Medulla oblongata (tissue), 1 donor: ENCODE data around the gene ADAM17.
"Not testable (repeated sequence)": the region's sequence is repeated elsewhere in the genome, so short reads cannot be mapped to it uniquely, and the experiment has no call there.

Experiments used
- DNase-seq: peaks from one replicate; pipeline ENCODE4 v3.0.0-alpha.2; 2015; ENCODE audit errors: extremely low spot score

Gene ADAM17

GRCh38 chr2:9555297-9556120 is at the start of gene ADAM17:
Gene ADAM17 (minus strand): TSS chr2:9555830. CDS start chr2:9555605, 225 bp downstream.
- peak; percentile 95 for DNase-seq

- no peak for DNase-seq
Measured at GRCh38 chr2:9602412-9602811, 46.8 kb upstream of the ADAM17 start.

- no peak for DNase-seq
Measured at GRCh38 chr2:9601397-9601796, 45.8 kb upstream of the ADAM17 start.

- no peak for DNase-seq
Measured at GRCh38 chr2:9599430-9599829, 43.8 kb upstream of the ADAM17 start.

GRCh38 chr2:9596621-9597311 is 41.1 kb upstream of the ADAM17 start:
- DNase-seq = no peak

GRCh38 chr2:9595746-9596145 is 40.1 kb upstream of the ADAM17 start:
- no peak for DNase-seq

- not testable (repeated sequence) for DNase-seq
Measured at GRCh38 chr2:9595256-9595655, 39.6 kb upstream of the ADAM17 start.

GRCh38 chr2:9594366-9595054 is 38.9 kb upstream of the ADAM17 start:
- no peak for DNase-seq

- DNase-seq = no peak
Measured at GRCh38 chr2:9593925-9594324, 38.3 kb upstream of the ADAM17 start.

- DNase-seq = no peak
Measured at GRCh38 chr2:9592699-9593098, 37.1 kb upstream of the ADAM17 start.

- no peak for DNase-seq
Measured at GRCh38 chr2:9590641-9591040, 35.0 kb upstream of the ADAM17 start.

GRCh38 chr2:9586465-9586864 is 30.8 kb upstream of the ADAM17 start:
- no peak for DNase-seq

GRCh38 chr2:9585486-9585885 is 29.9 kb upstream of the ADAM17 start:
- no peak for DNase-seq

- DNase-seq = not testable (repeated sequence)
Measured at GRCh38 chr2:9584902-9585301, 29.3 kb upstream of the ADAM17 start.

- no peak for DNase-seq
Measured at GRCh38 chr2:9582624-9583023, 27.0 kb upstream of the ADAM17 start.

- no peak for DNase-seq
Measured at GRCh38 chr2:9578467-9579235, 23.0 kb upstream of the ADAM17 start.

- no peak for DNase-seq
Measured at GRCh38 chr2:9574331-9574730, 18.7 kb upstream of the ADAM17 start.

- no peak for DNase-seq
Measured at GRCh38 chr2:9573840-9574239, 18.2 kb upstream of the ADAM17 start.

- no peak for DNase-seq
Measured at GRCh38 chr2:9573013-9573720, 17.5 kb upstream of the ADAM17 start.

GRCh38 chr2:9570182-9571060 is 14.8 kb upstream of the ADAM17 start:
- no peak for DNase-seq
